ENCODE measurements around the gene SH2B2. TPM values are rescaled to one million over a fixed set of nuclear protein-coding genes. Genes with fewer than 3 reads are reported as not detected.

Gene SH2B2
- total and polyA plus RNA-seq, 4 donors: 3.3 to 9.7 (median 7.2) TPM

GRCh38 chr7:102262546-102262945 lies 24.1 kb upstream of the SH2B2 start:
- WGBS, 2 donors: 93% methylated on average over 13 of the region's 13 CpGs
- Histone ChIP-seq H3K4me1 (ENCODE audit: control insufficient read depth in 5 of 5, insufficient read depth in 5 of 5, low read length in 5 of 5) (peaks cover 0 to 8% (median 0%) of the 10 kb centered on the region in 5 donors), H3K9me3 (ENCODE audit: control insufficient read depth in 4 of 4, insufficient read depth in 3 of 4, low read length in 3 of 4) (no peaks in the 10 kb centered on the region), H3K27me3 (ENCODE audit: control insufficient read depth in 3 of 3, insufficient read depth in 3 of 3, low read length in 2 of 3) (no peaks in the 10 kb centered on the region), H3K9ac (ENCODE audit: insufficient read depth in 1 of 2, low read length in 2 of 2) (no peak overlapping the region), H3K4me3 (no peak overlapping the region), H3K36me3 (ENCODE audit: control insufficient read depth in 4 of 4, insufficient read depth in 4 of 4, low read length in 4 of 4) (no peaks in the 10 kb centered on the region), H3K27ac (ENCODE audit: low read depth in 1 of 2, low read length in 1 of 2) (no peak overlapping the region)
- DNase-seq: no peak
- no peak for ATAC-seq (ENCODE audit: insufficient read depth, low FRiP score)
- TF ChIP-seq, protein P1, sequence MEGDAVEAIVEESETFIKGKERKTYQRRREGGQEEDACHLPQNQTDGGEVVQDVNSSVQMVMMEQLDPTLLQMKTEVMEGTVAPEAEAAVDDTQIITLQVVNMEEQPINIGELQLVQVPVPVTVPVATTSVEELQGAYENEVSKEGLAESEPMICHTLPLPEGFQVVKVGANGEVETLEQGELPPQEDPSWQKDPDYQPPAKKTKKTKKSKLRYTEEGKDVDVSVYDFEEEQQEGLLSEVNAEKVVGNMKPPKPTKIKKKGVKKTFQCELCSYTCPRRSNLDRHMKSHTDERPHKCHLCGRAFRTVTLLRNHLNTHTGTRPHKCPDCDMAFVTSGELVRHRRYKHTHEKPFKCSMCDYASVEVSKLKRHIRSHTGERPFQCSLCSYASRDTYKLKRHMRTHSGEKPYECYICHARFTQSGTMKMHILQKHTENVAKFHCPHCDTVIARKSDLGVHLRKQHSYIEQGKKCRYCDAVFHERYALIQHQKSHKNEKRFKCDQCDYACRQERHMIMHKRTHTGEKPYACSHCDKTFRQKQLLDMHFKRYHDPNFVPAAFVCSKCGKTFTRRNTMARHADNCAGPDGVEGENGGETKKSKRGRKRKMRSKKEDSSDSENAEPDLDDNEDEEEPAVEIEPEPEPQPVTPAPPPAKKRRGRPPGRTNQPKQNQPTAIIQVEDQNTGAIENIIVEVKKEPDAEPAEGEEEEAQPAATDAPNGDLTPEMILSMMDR (IDR thresholded peaks at IDR 0.05; ENCODE audit: control extremely low read depth, extremely low read depth): no peak

- H3K9me3 ChIP-seq (ENCODE audit: control insufficient read depth in 4 of 4, insufficient read depth in 3 of 4, low read length in 3 of 4): no peaks in the 10 kb centered on the region
- H3K4me1 ChIP-seq (ENCODE audit: control insufficient read depth in 5 of 5, insufficient read depth in 5 of 5, low read length in 5 of 5): peaks cover 0 to 8% (median 0%) of the 10 kb centered on the region in 5 donors
- DNase-seq (peak in 2 of 3 donors; percentile 20 to 62), ATAC-seq (ENCODE audit: insufficient read depth, low FRiP score) (no peak)
- H3K4me3 ChIP-seq: no peak overlapping the region
- no peaks in the 10 kb centered on the region for H3K27me3 ChIP-seq (ENCODE audit: control insufficient read depth in 3 of 3, insufficient read depth in 3 of 3, low read length in 2 of 3)
- WGBS, 2 donors: 65 to 70% methylated on average over 13 of the region's 13 CpGs
- H3K27ac ChIP-seq (ENCODE audit: low read depth in 1 of 2, low read length in 1 of 2): no peak overlapping the region
- no peak overlapping the region for H3K9ac ChIP-seq (ENCODE audit: insufficient read depth in 1 of 2, low read length in 2 of 2)
- TF ChIP-seq, protein P1 (IDR thresholded peaks at IDR 0.05; ENCODE audit: control extremely low read depth, extremely low read depth): no peak
- no peaks in the 10 kb centered on the region for H3K36me3 ChIP-seq (ENCODE audit: control insufficient read depth in 4 of 4, insufficient read depth in 4 of 4, low read length in 4 of 4)
These were observed 22.2 kb upstream of the SH2B2 start for GRCh38 chr7:102264367-102264891.

DNA sequence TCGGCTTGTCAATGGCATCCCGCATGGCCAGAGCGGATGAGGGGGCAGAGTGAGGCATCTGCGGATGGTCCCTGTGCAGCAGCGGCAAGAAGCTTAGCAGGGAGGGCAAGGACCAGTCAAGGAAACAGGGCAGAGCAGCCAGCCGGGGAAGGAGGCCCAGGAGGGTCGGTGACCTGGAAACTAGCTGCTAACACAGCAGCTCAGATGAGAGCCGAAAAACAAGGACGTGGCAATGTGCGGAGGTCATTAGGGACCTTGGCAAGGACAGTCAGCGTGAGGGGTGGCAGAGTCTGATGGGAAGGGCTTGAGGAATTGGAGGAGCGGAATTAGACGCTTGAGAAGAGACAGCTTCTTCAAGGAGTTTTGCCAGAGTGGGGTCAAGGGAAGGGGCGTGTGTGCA lies 20.1 kb upstream of the SH2B2 start:
- no peak overlapping the region for H3K4me3 ChIP-seq
- 83 to 92% methylated on average over 14 of the region's 14 CpGs for WGBS, 2 donors
- TF ChIP-seq, protein P1 (IDR thresholded peaks at IDR 0.05; ENCODE audit: control extremely low read depth, extremely low read depth): no peak
- H3K9ac ChIP-seq (ENCODE audit: insufficient read depth in 1 of 2, low read length in 2 of 2): no peak overlapping the region
- ATAC-seq (ENCODE audit: insufficient read depth, low FRiP score) (no peak), DNase-seq (no peak)
- no peak overlapping the region for H3K27ac ChIP-seq (ENCODE audit: low read depth in 1 of 2, low read length in 1 of 2)
- H3K4me1 ChIP-seq (ENCODE audit: control insufficient read depth in 5 of 5, insufficient read depth in 5 of 5, low read length in 5 of 5): peaks cover 0 to 19% (median 0%) of the 10 kb centered on the region in 5 donors
- H3K9me3 ChIP-seq (ENCODE audit: control insufficient read depth in 4 of 4, insufficient read depth in 3 of 4, low read length in 3 of 4): no peaks in the 10 kb centered on the region
- no peaks in the 10 kb centered on the region for H3K36me3 ChIP-seq (ENCODE audit: control insufficient read depth in 4 of 4, insufficient read depth in 4 of 4, low read length in 4 of 4)
- H3K27me3 ChIP-seq (ENCODE audit: control insufficient read depth in 3 of 3, insufficient read depth in 3 of 3, low read length in 2 of 3): no peaks in the 10 kb centered on the region

DNA sequence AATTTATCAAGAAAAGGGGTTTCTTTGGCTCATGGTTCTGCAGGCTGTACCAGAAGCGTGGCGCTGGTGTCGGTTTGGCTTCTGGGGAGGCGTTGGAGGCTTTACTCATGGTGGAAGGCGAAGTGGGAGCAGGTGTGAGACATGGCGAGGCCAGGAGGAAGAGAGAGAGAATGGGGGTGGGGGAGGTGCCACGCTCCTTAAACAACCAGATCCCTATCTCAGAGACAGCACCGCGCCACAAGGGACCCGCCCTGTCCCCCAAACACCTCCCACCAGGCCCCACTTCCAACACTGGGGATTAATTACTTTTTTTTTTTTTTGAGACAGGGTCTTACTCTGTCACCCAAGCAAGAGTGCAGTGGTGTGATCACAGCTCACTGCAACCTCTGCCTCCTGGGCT lies 18.0 kb upstream of the SH2B2 start:
- ATAC-seq (ENCODE audit: insufficient read depth, low FRiP score): no peak
- 78 to 85% methylated on average over 10 of the region's 10 CpGs for WGBS, 2 donors
- no peak for DNase-seq

More for the DNA sequence above, 18.0 kb upstream of the SH2B2 start:
- H3K27ac ChIP-seq (ENCODE audit: low read depth in 1 of 2, low read length in 1 of 2): no peak overlapping the region
- peaks cover 0 to 2% (median 0%) of the 10 kb centered on the region in 4 donors for H3K36me3 ChIP-seq (ENCODE audit: control insufficient read depth in 4 of 4, insufficient read depth in 4 of 4, low read length in 4 of 4)
- no peak overlapping the region for H3K9ac ChIP-seq (ENCODE audit: insufficient read depth in 1 of 2, low read length in 2 of 2)
- no peaks in the 10 kb centered on the region for H3K9me3 ChIP-seq (ENCODE audit: control insufficient read depth in 4 of 4, insufficient read depth in 3 of 4, low read length in 3 of 4)
- TF ChIP-seq, protein P1 (IDR thresholded peaks at IDR 0.05; ENCODE audit: control extremely low read depth, extremely low read depth): no peak
- no peak overlapping the region for H3K4me3 ChIP-seq
- H3K27me3 ChIP-seq (ENCODE audit: control insufficient read depth in 3 of 3, insufficient read depth in 3 of 3, low read length in 2 of 3): no peaks in the 10 kb centered on the region
- peaks cover 0 to 19% (median 0%) of the 10 kb centered on the region in 5 donors for H3K4me1 ChIP-seq (ENCODE audit: control insufficient read depth in 5 of 5, insufficient read depth in 5 of 5, low read length in 5 of 5)
